ENCODE data around the gene ARHGEF28. TPM values are rescaled to one million over a fixed set of nuclear protein-coding genes. Genes with fewer than 3 reads are reported as not detected.

Gene ARHGEF28
- polyA plus RNA-seq, 1 donor = 3.0 TPM

GRCh38 chr5:73865315-73865714 is 239.3 kb downstream of the ARHGEF28 start:
- DNase-seq = no peak

DNA sequence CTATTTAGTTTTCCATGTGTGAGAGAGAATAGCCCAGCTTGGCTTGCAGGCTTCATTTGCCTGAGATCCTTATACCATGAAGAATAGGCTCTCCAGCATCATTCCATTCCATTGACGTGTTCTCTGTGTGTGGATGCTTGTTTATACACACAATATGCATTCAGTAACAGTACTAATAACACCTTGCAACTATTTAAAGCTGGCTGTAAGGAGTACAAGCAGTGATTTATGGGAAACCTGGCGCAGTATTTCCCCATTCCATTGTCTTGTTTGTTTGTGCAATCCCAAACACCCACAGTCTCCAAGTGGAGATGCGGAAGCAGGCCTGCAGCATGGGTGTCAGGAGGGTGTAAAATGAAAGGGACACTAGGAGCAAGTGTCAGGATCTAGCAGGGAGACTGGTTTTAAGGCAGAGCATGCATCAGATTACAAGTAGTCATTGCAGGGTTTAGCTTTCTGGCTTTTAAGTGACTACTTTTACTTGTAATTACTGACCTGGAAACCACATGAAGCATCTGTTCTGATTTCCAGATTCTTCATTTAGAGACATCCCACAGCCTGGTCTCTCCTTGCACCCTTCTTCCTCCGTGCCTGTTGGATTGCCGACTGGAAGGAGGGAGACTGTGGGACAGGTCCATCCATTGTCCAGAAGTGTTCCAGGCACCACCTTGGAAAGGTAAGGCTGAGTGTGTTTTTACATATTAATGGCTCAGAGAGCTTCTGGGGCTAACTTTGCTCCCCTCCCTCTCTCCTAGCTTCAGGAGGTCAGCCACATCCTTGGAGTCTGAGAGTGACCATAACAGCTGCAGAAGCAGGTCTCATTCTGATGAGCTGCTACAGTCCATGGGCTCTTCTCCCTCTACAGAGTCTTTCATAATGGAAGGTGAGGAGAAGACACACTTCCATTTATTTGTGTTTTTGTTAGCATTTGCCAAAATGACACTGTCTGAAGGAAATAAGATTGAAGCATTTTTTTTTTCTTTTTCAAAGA is 241.6 kb downstream of the ARHGEF28 start:
- DNase-seq = no peak

DNA sequence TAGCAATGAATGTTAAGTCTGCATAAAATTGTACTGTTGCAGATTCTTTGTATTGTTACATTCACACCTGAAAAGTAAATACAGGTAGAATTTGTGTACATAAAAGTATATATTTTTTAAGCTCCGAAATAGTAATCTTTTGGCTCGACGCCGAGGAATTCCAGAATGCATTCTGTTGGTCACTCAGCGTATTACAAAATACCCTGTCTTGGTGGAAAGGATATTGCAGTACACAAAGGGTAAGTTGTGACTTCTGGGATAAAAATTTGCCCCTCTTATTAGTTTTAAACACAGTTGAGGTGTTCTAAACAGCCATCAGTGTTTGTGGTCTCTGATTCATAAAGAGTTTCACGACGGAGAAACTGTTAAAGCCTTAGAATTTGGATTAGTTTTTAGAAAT is 257.6 kb downstream of the ARHGEF28 start:
- no peak for DNase-seq

- no peak for DNase-seq
Observed at GRCh38 chr5:73887688-73888087, 261.7 kb downstream of the ARHGEF28 start.

DNA sequence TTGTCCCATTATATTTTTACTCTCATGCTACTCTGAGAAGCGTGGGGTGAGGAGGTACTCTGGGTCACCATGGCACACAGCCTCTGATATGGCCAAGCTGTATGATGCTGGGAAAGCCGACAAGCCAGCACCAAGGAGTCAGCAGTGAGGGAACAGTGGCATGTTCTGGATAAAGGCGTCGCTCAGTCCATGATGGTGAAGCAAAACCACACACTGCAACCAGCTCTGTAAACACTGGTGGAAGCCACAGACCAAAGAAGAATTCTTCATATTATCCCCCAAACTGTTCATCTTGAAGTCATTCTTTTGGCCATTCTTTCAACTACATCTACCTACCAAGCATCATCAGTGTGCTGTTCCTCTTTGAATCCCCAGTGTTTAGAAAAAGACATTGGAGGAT is 264.6 kb downstream of the ARHGEF28 start:
- no peak for DNase-seq

DNA sequence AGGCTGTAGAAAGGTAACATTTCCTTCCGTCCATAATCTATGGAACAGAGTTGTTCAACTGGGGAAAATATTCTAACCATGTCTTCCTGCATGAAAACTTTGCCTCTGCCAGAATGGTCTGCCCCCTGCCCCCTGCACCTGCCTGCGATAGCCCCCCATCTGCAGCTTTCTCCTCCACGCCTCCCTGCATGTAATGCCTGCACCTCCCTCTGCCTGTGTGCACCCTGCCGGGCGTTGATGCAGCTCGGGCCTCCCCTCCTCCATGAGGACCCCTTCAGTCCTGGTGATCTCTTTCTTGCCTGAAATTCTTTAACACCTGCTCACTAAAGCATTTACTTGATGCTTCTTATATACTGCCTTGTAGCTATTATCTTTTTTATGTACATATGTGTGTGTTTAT is 266.2 kb downstream of the ARHGEF28 start:
- no peak for DNase-seq

DNA sequence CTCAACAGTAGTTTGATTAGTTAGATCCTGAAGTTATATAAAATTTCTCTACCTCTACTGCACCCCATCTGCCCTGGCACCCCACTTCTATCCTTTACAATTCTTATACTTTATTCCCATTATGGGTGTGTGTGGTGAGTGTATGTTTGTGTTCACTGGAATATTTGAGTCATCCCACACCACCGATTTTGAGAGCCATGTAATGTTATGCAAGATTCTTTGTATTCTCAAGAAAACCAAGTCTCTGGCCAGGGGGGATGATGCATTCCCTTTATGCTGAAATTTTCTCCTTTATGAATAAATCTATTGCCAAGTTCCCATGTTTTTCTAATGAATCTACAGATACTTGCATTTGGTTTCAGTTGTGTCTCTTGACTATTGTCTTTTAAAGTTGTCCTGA is 266.8 kb downstream of the ARHGEF28 start:
- no peak for DNase-seq

DNA sequence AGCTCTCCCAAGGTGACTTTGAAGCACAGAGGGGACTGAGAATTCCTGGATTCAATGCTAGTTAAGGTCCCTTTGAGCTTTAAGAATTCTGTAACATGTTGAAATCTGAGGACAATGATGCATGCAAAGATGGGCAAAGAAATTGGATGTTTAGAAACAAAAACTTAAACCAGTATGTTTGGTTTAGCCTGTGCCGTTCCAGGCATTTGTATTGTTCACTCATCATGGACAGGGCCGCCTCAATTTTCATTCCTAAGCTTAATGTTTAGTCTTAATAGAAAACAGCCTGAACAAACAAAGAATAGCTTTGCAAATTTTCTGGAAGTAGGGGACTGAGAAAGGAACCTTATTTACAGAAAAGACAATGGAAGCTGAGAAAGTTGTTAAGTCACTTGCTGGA is 267.8 kb downstream of the ARHGEF28 start:
- DNase-seq = no peak

DNA sequence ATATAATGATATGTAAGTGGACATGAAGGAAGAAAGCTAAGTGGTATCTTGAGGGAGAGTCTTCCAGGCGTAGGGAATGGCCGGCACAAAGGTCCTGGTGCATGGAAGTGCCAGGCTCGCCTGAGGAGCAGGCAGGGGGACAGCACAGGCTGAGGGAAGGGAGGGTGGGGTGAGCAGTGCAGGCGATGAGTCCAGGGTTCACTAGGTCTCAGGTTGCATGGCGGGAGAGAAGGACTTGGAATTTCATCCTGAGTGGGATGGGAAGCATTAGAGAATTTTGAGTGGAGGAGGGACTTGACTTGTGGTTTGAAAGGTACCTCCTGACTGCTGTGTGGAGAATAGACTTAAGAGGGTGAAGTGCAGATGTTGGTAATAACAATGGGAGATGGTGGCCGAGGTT is 268.9 kb downstream of the ARHGEF28 start:
- DNase-seq = no peak

GRCh38 chr5:73895471-73895870 is 269.5 kb downstream of the ARHGEF28 start:
- no peak for DNase-seq

- no peak for DNase-seq
Observed at GRCh38 chr5:73896097-73896496, 270.1 kb downstream of the ARHGEF28 start.

DNA sequence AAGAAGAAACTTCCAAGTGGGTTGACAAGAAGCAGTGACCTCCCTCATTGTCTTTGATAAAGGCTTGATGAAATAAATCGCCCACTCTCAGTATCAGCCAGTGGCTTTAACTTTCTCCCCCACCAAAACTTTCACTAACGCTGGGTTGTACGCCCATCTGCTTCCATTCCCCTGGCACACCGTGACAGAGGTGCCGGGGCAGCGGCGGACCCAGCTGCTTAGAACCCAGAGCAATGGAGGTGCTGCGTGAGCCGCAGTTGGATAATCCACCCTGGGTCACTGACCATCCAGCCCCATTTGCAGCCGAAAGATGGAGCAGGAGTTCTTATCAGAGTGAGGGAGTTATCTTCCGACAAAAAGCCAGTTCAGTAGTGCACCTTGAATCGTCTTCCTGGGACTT is 270.7 kb downstream of the ARHGEF28 start:
- no peak for DNase-seq

GRCh38 chr5:73897893-73898292 is 271.9 kb downstream of the ARHGEF28 start:
- DNase-seq = no peak

DNA sequence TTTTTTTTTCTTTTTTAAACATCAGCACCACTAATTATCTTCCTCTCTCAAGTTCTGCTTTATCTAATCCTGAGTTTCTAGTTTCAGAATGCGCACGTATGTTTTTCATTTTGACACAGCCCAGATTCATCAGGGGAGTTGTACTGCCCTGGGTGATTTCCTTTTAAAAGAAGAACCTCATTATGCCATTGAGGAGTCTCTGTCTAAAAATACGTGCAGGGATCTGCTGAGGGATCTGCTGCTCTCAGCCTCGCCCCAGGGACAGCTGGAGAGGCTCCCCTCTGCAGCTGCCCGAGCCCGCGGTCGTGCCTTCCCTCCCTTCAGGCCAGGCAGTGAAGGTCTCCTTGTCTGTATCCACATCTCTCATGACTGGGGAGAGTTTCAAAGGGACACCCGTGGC is 273.1 kb downstream of the ARHGEF28 start:
- DNase-seq = no peak

DNA sequence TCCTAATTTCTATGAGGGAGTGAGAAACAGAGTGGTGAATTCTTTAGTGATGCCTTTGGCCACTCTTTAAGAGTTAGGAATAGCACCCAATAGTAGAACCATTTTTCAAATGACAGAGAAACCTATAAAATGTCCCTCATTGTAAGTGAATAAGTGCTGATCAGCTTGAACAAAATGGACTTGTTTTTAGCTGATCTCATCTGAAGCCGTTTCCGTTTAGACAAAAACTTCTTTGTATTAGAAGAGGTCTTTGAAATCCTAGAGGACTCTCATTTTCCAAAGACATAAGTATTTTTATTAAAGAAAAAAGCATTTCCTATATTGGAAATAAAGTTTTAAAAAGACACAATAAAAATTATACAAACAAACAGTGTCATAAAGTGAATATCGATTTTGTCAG is 273.9 kb downstream of the ARHGEF28 start:
- no peak for DNase-seq

DNA sequence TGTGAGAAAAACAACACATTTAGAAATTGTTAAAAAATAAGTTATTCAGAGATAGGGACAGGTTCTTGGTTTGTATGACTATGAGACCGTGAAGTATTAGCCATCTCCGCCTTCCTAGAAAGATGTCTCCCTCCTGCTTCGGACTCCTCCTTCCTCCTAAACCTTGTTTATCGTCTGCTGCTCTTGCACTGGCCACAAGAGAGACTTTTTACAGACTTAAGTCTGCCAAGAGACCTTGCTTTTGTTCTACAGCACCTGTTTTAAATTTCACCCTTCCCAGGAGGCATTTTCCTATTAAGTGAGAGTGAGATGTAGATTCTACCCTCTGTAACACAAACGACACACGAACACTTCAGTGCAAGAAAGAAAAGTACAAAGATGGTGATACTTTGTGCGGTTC is 274.6 kb downstream of the ARHGEF28 start:
- DNase-seq = no peak

DNA sequence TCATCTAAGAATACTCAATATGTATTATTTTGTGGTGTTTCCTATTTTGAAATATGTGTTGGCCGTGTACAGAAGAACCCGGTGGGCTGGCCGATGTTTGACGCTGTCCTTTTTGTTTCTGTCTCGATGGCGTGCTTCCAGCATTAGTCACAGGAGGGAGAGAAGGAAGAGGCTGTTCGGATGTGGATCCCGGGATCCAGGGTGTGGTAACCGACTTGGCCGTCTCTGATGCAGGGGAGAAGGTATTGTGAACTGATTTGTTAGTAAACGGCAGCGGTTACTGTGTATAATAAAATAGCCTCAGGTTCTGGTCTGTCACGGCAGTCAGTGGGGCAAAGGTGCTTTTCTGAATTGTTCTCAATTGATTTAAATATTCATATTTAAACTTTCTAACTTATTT is 275.0 kb downstream of the ARHGEF28 start:
- DNase-seq = no peak

- no peak for DNase-seq
Observed at GRCh38 chr5:73901455-73901854, 275.5 kb downstream of the ARHGEF28 start.

- peak; percentile 58 for DNase-seq
Observed at GRCh38 chr5:73902327-73903051, 276.5 kb downstream of the ARHGEF28 start.

DNA sequence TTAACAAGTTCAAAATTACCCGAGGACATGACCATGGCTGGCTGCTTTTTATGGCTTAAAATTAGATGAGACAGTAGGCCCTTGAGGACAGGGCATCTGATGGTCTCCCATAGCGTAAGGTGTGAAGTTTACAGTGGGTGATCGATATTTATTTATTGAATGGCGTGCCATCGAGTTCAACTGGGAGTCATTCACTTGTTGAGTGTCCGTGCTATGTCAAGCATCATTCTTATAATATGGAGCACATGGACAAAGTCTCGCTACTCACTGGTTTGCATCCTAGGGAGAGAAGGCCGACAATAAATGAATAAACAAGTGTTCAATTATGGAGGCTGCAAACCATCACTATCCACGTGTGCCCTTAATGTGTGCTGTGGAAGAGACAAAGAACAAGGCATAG is 277.2 kb downstream of the ARHGEF28 start:
- DNase-seq = no peak

GRCh38 chr5:73906277-73906676 is 280.3 kb downstream of the ARHGEF28 start:
- DNase-seq = no peak

DNA sequence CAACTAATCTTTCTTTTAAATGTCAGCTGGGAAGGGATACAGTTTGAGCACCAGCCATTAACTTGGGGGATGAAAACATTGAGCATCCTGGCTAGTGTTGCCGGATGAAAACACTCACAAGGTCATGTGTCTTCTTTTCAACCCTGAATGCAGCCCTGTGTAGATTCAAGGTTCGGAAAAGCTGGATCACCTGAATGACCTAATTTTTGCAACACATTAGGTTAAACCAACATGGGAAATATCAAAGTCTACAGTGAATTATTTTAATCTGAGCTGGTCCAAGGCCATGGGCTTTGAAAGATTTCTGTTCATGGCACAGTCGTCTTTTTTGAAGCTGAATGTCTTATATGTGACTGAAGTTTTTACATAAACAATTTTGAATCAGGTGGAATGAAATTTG is 281.2 kb downstream of the ARHGEF28 start:
- DNase-seq = no peak

GRCh38 chr5:73908395-73908794 is 282.4 kb downstream of the ARHGEF28 start:
- DNase-seq = no peak

DNA sequence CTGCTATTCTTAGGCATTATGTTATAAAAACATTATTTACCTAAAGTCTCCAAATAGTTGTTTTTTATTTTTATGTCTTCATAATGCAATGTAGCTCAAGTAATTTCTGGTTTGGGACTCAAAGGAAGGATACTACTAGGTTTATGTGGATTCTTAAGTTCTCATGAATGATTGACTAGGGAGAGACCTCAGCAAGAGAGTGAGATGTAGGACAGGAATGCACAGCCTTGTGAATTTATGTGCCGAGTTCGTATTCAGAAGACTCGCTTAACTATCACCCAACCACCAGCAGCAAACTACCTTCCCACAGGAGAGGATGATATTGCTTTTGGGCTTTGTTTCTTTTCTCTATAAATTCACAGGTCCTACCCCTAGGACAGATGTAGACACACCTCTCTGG is 282.9 kb downstream of the ARHGEF28 start:
- no peak for DNase-seq
